ENCODE data around the gene ACOT11.
A peak's percentile ranks its signal among the peaks of the same experiment; 100 is the strongest.

- TF ChIP-seq POLR2A (IDR thresholded peaks at IDR 0.05; ENCODE audit: low read depth, low read length) (no peak; the same call in 1 of the 2 replicates), CTCF (conservative IDR thresholded peaks at IDR 0.05; ENCODE audit: low read depth, low read length) (0 out of 2 replicates have a peak, but pooled peaks have one; percentile 17), MAFK (IDR thresholded peaks at IDR 0.05; ENCODE audit: low read depth, low read length) (no peak)
Measured at GRCh38 chr1:54542120-54542961, 5.7 kb upstream of the ACOT11 start.
